SK-MEL-5 (cell line): ENCODE data around the gene THSD1. TPM values are rescaled to one million over a fixed set of nuclear protein-coding genes. Genes with fewer than 3 reads are reported as not detected.
"Not testable (repeated sequence)": the region's sequence is repeated elsewhere in the genome, so short reads cannot be mapped to it uniquely, and the experiment has no call there.

Experiments
- DNase-seq: peaks from one replicate; pipeline ENCODE4 v3.0.0-alpha.2; 2016; ENCODE audit warnings: low read depth, low spot score
- in situ Hi-C: cut with HindIII; loops from 2 replicates; pipeline ENCODE4 v1.10.0; 2016; ENCODE audit warnings: low sequenced_read_pairs, high pct_unique_total_duplicates, low pct_unique_long_range_greater_than_20kb
- total RNA-seq: library from RNA; depleted of rRNA; stranded (reverse); fragments of >200 nt; shearing (Covaris generic); gene quantifications from 2 replicates; pipeline ENCODE4 v1.2.3, GENCODE V29; 2014

Gene THSD1
- total RNA-seq, 1 experiment from 2014 or later: 0.42 TPM

GRCh38 chr13:52414963-52415362 is 9.0 kb upstream of the THSD1 start:
- DNase-seq: no peak
- in situ Hi-C loops: no loop called here

GRCh38 chr13:52414051-52414450 is 8.1 kb upstream of the THSD1 start:
- in situ Hi-C loops: no loop called here
- DNase-seq: no peak

- in situ Hi-C loops: no loop called here
- DNase-seq: no peak
Measured at GRCh38 chr13:52412128-52412527, 6.2 kb upstream of the THSD1 start.

GRCh38 chr13:52411629-52412028 is 5.7 kb upstream of the THSD1 start:
- in situ Hi-C loops: no loop called here
- no peak for DNase-seq

- in situ Hi-C loops, DNase-seq: not testable (repeated sequence)
Measured at GRCh38 chr13:52408071-52408658, 2.2 kb upstream of the THSD1 start.

- DNase-seq, in situ Hi-C loops: not testable (repeated sequence)
Measured at GRCh38 chr13:52407436-52407835, 1.5 kb upstream of the THSD1 start.

- in situ Hi-C loops: no loop called here
- DNase-seq: no peak
Measured at GRCh38 chr13:52406629-52407028, 657 bp upstream of the THSD1 start.

- no peak for DNase-seq
Measured at GRCh38 chr13:52405369-52405766, 604 bp downstream of the THSD1 start.

GRCh38 chr13:52399708-52400107 is 6.3 kb downstream of the THSD1 start:
- in situ Hi-C loops: no loop called here
- DNase-seq: peak; percentile 38

More at GRCh38 chr13:52405369-52405766, 604 bp downstream of the THSD1 start:
- in situ Hi-C loops: no loop called here

GRCh38 chr13:52399046-52399445 is 6.9 kb downstream of the THSD1 start:
- peak; percentile 44 for DNase-seq
- in situ Hi-C loops: no loop called here

- in situ Hi-C loops: no loop called here
- no peak for DNase-seq
Measured at GRCh38 chr13:52395704-52396103, 10.3 kb downstream of the THSD1 start.

- no peak for DNase-seq
- in situ Hi-C loops: no loop called here
Measured at GRCh38 chr13:52394586-52394985, 11.4 kb downstream of the THSD1 start.

GRCh38 chr13:52393572-52394357 is 12.2 kb downstream of the THSD1 start:
- in situ Hi-C loops: no loop called here
- no peak for DNase-seq

- DNase-seq: no peak
- in situ Hi-C loops: no loop called here
Measured at GRCh38 chr13:52387721-52388120, 18.3 kb downstream of the THSD1 start.

GRCh38 chr13:52385870-52386269 is 20.1 kb downstream of the THSD1 start:
- no peak for DNase-seq
- in situ Hi-C loops: no loop called here

- DNase-seq: no peak
- in situ Hi-C loops: no loop called here
Measured at GRCh38 chr13:52383366-52383765, 22.6 kb downstream of the THSD1 start.

- in situ Hi-C loops: no loop called here
- DNase-seq: no peak
Measured at GRCh38 chr13:52378312-52378711, 27.7 kb downstream of the THSD1 start.

- in situ Hi-C loops: no loop called here
Measured at GRCh38 chr13:52377898-52378297, 28.1 kb downstream of the THSD1 start.

GRCh38 chr13:52374873-52375411 is 31.0 kb downstream of the THSD1 start:
- DNase-seq: no peak
- in situ Hi-C loops: no loop called here

More at GRCh38 chr13:52377898-52378297, 28.1 kb downstream of the THSD1 start:
- no peak for DNase-seq
